CD4-positive, alpha-beta memory T cell (primary cell): ENCODE measurements around the gene CCNJL. TPM values are rescaled to one million over a fixed set of nuclear protein-coding genes. Genes with fewer than 3 reads are reported as not detected.

Source experiments
- CTCF ChIA-PET: fragments of 350-600 bp; sonication (Branson Sonifier 250); formaldehyde crosslinking; loops from one replicate; lab custom pipeline; 2021; ENCODE audit warnings: inconsistent platforms; ENCODE audit not compliant: partially characterized antibody; lab: Charles Lee
- POLR2A ChIA-PET: fragments of 350-600 bp; sonication (Branson Sonifier 250); formaldehyde crosslinking; loops from one replicate; lab custom pipeline; 2021; ENCODE audit not compliant: partially characterized antibody; lab: Charles Lee
- DNase-seq, 5 donors: peaks; one replicate each; pipeline versions ENCODE4 v3.0.0 to v3.0.0-alpha.2; 2020 to 2022; ENCODE audit warnings: mixed read lengths in 1 of 5
- H3K27ac ChIP-seq: one replicate; pipeline ENCODE4 v1.7.0; 2013; ENCODE audit warnings: low read depth, low read length
- H3K27me3 ChIP-seq: 2 replicates; pipeline ENCODE4 v1.7.0; 2013; ENCODE audit warnings: mild to moderate bottlenecking, low read length, moderate library complexity; ENCODE audit not compliant: insufficient read depth
- H3K36me3 ChIP-seq: 2 replicates; pipeline ENCODE4 v1.7.0; 2013; ENCODE audit warnings: mild to moderate bottlenecking, low read length, moderate library complexity; ENCODE audit not compliant: insufficient read depth
- H3K4me1 ChIP-seq: 2 replicates; pipeline ENCODE4 v1.7.0; 2013; ENCODE audit warnings: mild to moderate bottlenecking, low read length, moderate library complexity; ENCODE audit not compliant: insufficient read depth
- H3K4me3 ChIP-seq, 2 donors: one replicate each; pipeline ENCODE4 v1.7.0; 2013; ENCODE audit warnings: low read length in 2 of 2, mild to moderate bottlenecking in 1 of 2
- H3K9me3 ChIP-seq, 2 donors: one replicate each; pipeline ENCODE4 v1.7.0; 2013; ENCODE audit warnings: low read length in 2 of 2, control low read depth in 1 of 2; ENCODE audit not compliant: control insufficient read depth in 1 of 2
- H3K27ac Mint-ChIP-seq, 7 donors: one replicate each; pipeline ENCODE4 v1.8.0; 2020 to 2021; ENCODE audit warnings: mixed read lengths in 7 of 7, mild to moderate bottlenecking in 6 of 7, inconsistent platforms in 3 of 7, moderate library complexity in 3 of 7
- H3K27me3 Mint-ChIP-seq, 2 donors: one replicate each; pipeline ENCODE4 v1.8.0; 2020 to 2021; ENCODE audit warnings: mixed read lengths in 2 of 2
- H3K36me3 Mint-ChIP-seq, 2 donors: one replicate each; pipeline ENCODE4 v1.8.0; 2020 to 2021; ENCODE audit warnings: mixed read lengths in 2 of 2, inconsistent platforms in 1 of 2, mild to moderate bottlenecking in 1 of 2
- H3K4me1 Mint-ChIP-seq, 4 donors: one replicate each; pipeline ENCODE4 v1.8.0; 2020 to 2021; ENCODE audit warnings: mixed read lengths in 4 of 4, mild to moderate bottlenecking in 1 of 4
- H3K4me3 Mint-ChIP-seq, 8 donors: one replicate each; pipeline ENCODE4 v1.8.0; 2020 to 2021; ENCODE audit warnings: mixed read lengths in 8 of 8, mild to moderate bottlenecking in 7 of 8, moderate library complexity in 6 of 8, inconsistent platforms in 3 of 8
- H3K9me3 Mint-ChIP-seq, 8 donors: one replicate each; pipeline ENCODE4 v1.8.0; 2020 to 2021; ENCODE audit warnings: mixed read lengths in 8 of 8, mild to moderate bottlenecking in 5 of 8, inconsistent platforms in 3 of 8, moderate library complexity in 1 of 8
- intact Hi-C: fragments of 100-400 bp; cut with micrococcal nuclease; formaldehyde crosslinking; loops from one replicate; pipeline ENCODE4 v1.15.1; 2023
- polyA plus RNA-seq, 2 donors: library from polyadenylated mRNA; unstranded; fragments of 300-500 nt; fragmentation: Illumina TruSeq; gene quantifications; one replicate each; pipeline ENCODE4 v1.2.3, GENCODE V29; 2021
- total RNA-seq, 2 experiments: library from RNA; stranded (reverse); gene quantifications; one replicate each; pipeline ENCODE4 v1.2.3, GENCODE V29; 2021

The CCNJL gene
- total and polyA plus RNA-seq, 4 experiments from 2014 or later, result not detected

- no peak overlapping the region for H3K4me3 Mint-ChIP-seq
- no peaks in the 10 kb centered on the region for H3K9me3 Mint-ChIP-seq
- POLR2A ChIA-PET, result no interaction called here
- no peak overlapping the region for H3K27ac ChIP-seq
- H3K36me3 Mint-ChIP-seq, result no peaks in the 10 kb centered on the region
- no peak overlapping the region for H3K27ac Mint-ChIP-seq
- H3K27me3 ChIP-seq, result no peaks in the 10 kb centered on the region
- intact Hi-C loops, result no loop called here
- CTCF ChIA-PET, result interaction anchor here (1.6 kb wide), 1 partner anchor 10 kb away, joined by 3 read pairs; no protein-coding TSS in a partner anchor
- peaks cover 6 to 8% of the 10 kb centered on the region in 2 donors for H3K27me3 Mint-ChIP-seq
- H3K4me1 ChIP-seq, result no peaks in the 10 kb centered on the region
- H3K9me3 ChIP-seq, result no peaks in the 10 kb centered on the region
- no peak overlapping the region for H3K4me3 ChIP-seq
- H3K36me3 ChIP-seq, result no peaks in the 10 kb centered on the region
- DNase-seq, result no peak
- peaks cover 0 to 2% (median 0%) of the 10 kb centered on the region in 4 donors for H3K4me1 Mint-ChIP-seq
Observed at GRCh38 chr5:160262151-160263074, 50.0 kb downstream of the CCNJL start.

- Histone ChIP-seq H3K27me3 (no peaks in the 10 kb centered on the region), H3K4me1 (no peaks in the 10 kb centered on the region), H3K4me3 (no peak overlapping the region), H3K9me3 (no peaks in the 10 kb centered on the region), H3K36me3 (no peaks in the 10 kb centered on the region), H3K27ac (no peak overlapping the region)
- Mint-ChIP-seq H3K4me1 (peaks cover 0 to 2% (median 0%) of the 10 kb centered on the region in 4 donors), H3K27me3 (peaks cover 4% of the 10 kb centered on the region in 2 donors), H3K27ac (no peak overlapping the region), H3K4me3 (no peak overlapping the region), H3K9me3 (no peaks in the 10 kb centered on the region), H3K36me3 (no peaks in the 10 kb centered on the region)
- intact Hi-C loops, result no loop called here
- ChIA-PET CTCF (no interaction called here), POLR2A (no interaction called here)
- DNase-seq, result no peak
Observed at GRCh38 chr5:160260881-160261815, 51.2 kb downstream of the CCNJL start.

GRCh38 chr5:160260006-160260775 is 52.2 kb downstream of the CCNJL start:
- H3K4me3 Mint-ChIP-seq, result no peak overlapping the region
- no peak for DNase-seq
- H3K27ac ChIP-seq, result no peak overlapping the region
- no peak overlapping the region for H3K27ac Mint-ChIP-seq
- H3K36me3 Mint-ChIP-seq, result no peaks in the 10 kb centered on the region
- H3K4me3 ChIP-seq, result no peak overlapping the region
- POLR2A ChIA-PET, result no interaction called here
- H3K9me3 ChIP-seq, result no peaks in the 10 kb centered on the region
- H3K4me1 ChIP-seq, result no peaks in the 10 kb centered on the region
- H3K36me3 ChIP-seq, result no peaks in the 10 kb centered on the region
- H3K27me3 Mint-ChIP-seq, result peaks cover 2 to 4% of the 10 kb centered on the region in 2 donors
- no peaks in the 10 kb centered on the region for H3K9me3 Mint-ChIP-seq
- H3K4me1 Mint-ChIP-seq, result peaks cover 0 to 2% (median 0%) of the 10 kb centered on the region in 4 donors
- intact Hi-C loops, result no loop called here
- CTCF ChIA-PET, result no interaction called here
- no peaks in the 10 kb centered on the region for H3K27me3 ChIP-seq

- Histone ChIP-seq H3K27me3 (no peaks in the 10 kb centered on the region), H3K27ac (no peak overlapping the region), H3K36me3 (no peaks in the 10 kb centered on the region), H3K9me3 (no peaks in the 10 kb centered on the region), H3K4me1 (no peaks in the 10 kb centered on the region), H3K4me3 (no peak overlapping the region)
- H3K4me1 Mint-ChIP-seq, result peaks cover 0 to 2% (median 0%) of the 10 kb centered on the region in 4 donors
- H3K27ac Mint-ChIP-seq, result no peak overlapping the region
- H3K9me3 Mint-ChIP-seq, result no peaks in the 10 kb centered on the region
- ChIA-PET POLR2A (no interaction called here), CTCF (no interaction called here)
- H3K36me3 Mint-ChIP-seq, result no peaks in the 10 kb centered on the region
- H3K4me3 Mint-ChIP-seq, result no peak overlapping the region
- H3K27me3 Mint-ChIP-seq, result peaks cover 2 to 3% of the 10 kb centered on the region in 2 donors
- intact Hi-C loops, result no loop called here
- no peak for DNase-seq
Observed at GRCh38 chr5:160259341-160259740, 53.0 kb downstream of the CCNJL start.

GRCh38 chr5:160254706-160255105 is 57.7 kb downstream of the CCNJL start:
- peaks cover 0 to 5% of the 10 kb centered on the region in 2 donors for H3K27me3 Mint-ChIP-seq
- no peaks in the 10 kb centered on the region for H3K36me3 Mint-ChIP-seq
- Histone ChIP-seq H3K9me3 (no peaks in the 10 kb centered on the region), H3K4me3 (no peak overlapping the region), H3K27ac (no peak overlapping the region), H3K27me3 (no peaks in the 10 kb centered on the region), H3K4me1 (no peaks in the 10 kb centered on the region), H3K36me3 (no peaks in the 10 kb centered on the region)
- no peak overlapping the region for H3K4me3 Mint-ChIP-seq
- ChIA-PET CTCF (interaction anchor here (1.4 kb wide), 1 partner anchor 9 kb away, joined by 3 read pairs; no protein-coding TSS in a partner anchor), POLR2A (no interaction called here)
- H3K4me1 Mint-ChIP-seq, result no peaks in the 10 kb centered on the region
- no peak for DNase-seq
- H3K27ac Mint-ChIP-seq, result no peak overlapping the region
- H3K9me3 Mint-ChIP-seq, result no peaks in the 10 kb centered on the region
- intact Hi-C loops, result no loop called here

GRCh38 chr5:160253441-160253840 is 58.9 kb downstream of the CCNJL start:
- Histone ChIP-seq H3K4me3 (no peak overlapping the region), H3K9me3 (no peaks in the 10 kb centered on the region), H3K4me1 (no peaks in the 10 kb centered on the region), H3K36me3 (no peaks in the 10 kb centered on the region), H3K27ac (no peak overlapping the region), H3K27me3 (no peaks in the 10 kb centered on the region)
- H3K27me3 Mint-ChIP-seq, result peaks cover 0 to 5% of the 10 kb centered on the region in 2 donors
- no peaks in the 10 kb centered on the region for H3K4me1 Mint-ChIP-seq
- intact Hi-C loops, result no loop called here
- DNase-seq, result no peak
- H3K4me3 Mint-ChIP-seq, result no peak overlapping the region
- no peak overlapping the region for H3K27ac Mint-ChIP-seq
- H3K36me3 Mint-ChIP-seq, result no peaks in the 10 kb centered on the region
- POLR2A ChIA-PET, result no interaction called here
- no peaks in the 10 kb centered on the region for H3K9me3 Mint-ChIP-seq
- CTCF ChIA-PET, result no interaction called here
